ENCODE measurements around the gene E2F8. TPM values are rescaled to one million over a fixed set of nuclear protein-coding genes. Genes with fewer than 3 reads are reported as not detected.

E2F8 gene
- total RNA-seq, 1 donor from 2014 or later: 0.90 TPM

- no peak for DNase-seq (ENCODE audit: low read depth in 2 of 2)
Measured at GRCh38 chr11:19252394-19253152, 11.8 kb upstream of the E2F8 start.

GRCh38 chr11:19251577-19251976, 10.8 kb upstream of the E2F8 start:
- no peak for DNase-seq (ENCODE audit: low read depth in 2 of 2)

GRCh38 chr11:19246816-19247215, 6.1 kb upstream of the E2F8 start:
- no peak for DNase-seq (ENCODE audit: low read depth in 2 of 2)

- DNase-seq (ENCODE audit: low read depth in 2 of 2): no peak
Measured at GRCh38 chr11:19245351-19245750, 4.6 kb upstream of the E2F8 start.

- DNase-seq (ENCODE audit: low read depth in 2 of 2): no peak
Measured at GRCh38 chr11:19244621-19245020, 3.9 kb upstream of the E2F8 start.

- no peak for DNase-seq (ENCODE audit: low read depth in 2 of 2)
Measured at GRCh38 chr11:19244084-19244483, 3.3 kb upstream of the E2F8 start.

- DNase-seq (ENCODE audit: low read depth in 2 of 2): no peak
Measured at GRCh38 chr11:19243613-19244012, 2.9 kb upstream of the E2F8 start.

- no peak for DNase-seq (ENCODE audit: low read depth in 2 of 2)
Measured at GRCh38 chr11:19243143-19243542, 2.4 kb upstream of the E2F8 start.

GRCh38 chr11:19242179-19242932, 1.6 kb upstream of the E2F8 start:
- DNase-seq (ENCODE audit: low read depth in 2 of 2): no peak

- peak in 1 of 2 donors; percentile 29 for DNase-seq (ENCODE audit: low read depth in 2 of 2)
Measured at GRCh38 chr11:19241260-19242178, 774 bp upstream of the E2F8 start.

GRCh38 chr11:19239039-19239438, 1.7 kb downstream of the E2F8 start:
- no peak for DNase-seq (ENCODE audit: low read depth in 2 of 2)

GRCh38 chr11:19237813-19238212, 2.9 kb downstream of the E2F8 start:
- DNase-seq (ENCODE audit: low read depth in 2 of 2): no peak

- no peak for DNase-seq (ENCODE audit: low read depth in 2 of 2)
Measured at GRCh38 chr11:19237381-19237780, 3.4 kb downstream of the E2F8 start.

- no peak for DNase-seq (ENCODE audit: low read depth in 2 of 2)
Measured at GRCh38 chr11:19234231-19234817, 6.4 kb downstream of the E2F8 start.

GRCh38 chr11:19232910-19233503, 7.7 kb downstream of the E2F8 start:
- peak in 1 of 2 donors; percentile 89 for DNase-seq (ENCODE audit: low read depth in 2 of 2)

- no peak for DNase-seq (ENCODE audit: low read depth in 2 of 2)
Measured at GRCh38 chr11:19229671-19230070, 11.1 kb downstream of the E2F8 start.

- no peak for DNase-seq (ENCODE audit: low read depth in 2 of 2)
Measured at GRCh38 chr11:19228968-19229367, 11.8 kb downstream of the E2F8 start.

GRCh38 chr11:19226378-19227195, 14.2 kb downstream of the E2F8 start:
- no peak for DNase-seq (ENCODE audit: low read depth in 2 of 2)

GRCh38 chr11:19225581-19225980, 15.2 kb downstream of the E2F8 start:
- DNase-seq (ENCODE audit: low read depth in 2 of 2): no peak

GRCh38 chr11:19225123-19225522, 15.6 kb downstream of the E2F8 start:
- DNase-seq (ENCODE audit: low read depth in 2 of 2): no peak
